Retinal pigment epithelial cell (primary cell): ENCODE results near the gene NT5C2.
"Not testable (repeated sequence)": the region's sequence is repeated elsewhere in the genome, so short reads cannot be mapped to it uniquely, and the experiment has no call there.

Experiments used
- DNase-seq: peaks from one replicate; pipeline ENCODE4 v3.0.0-alpha.2; 2010; ENCODE audit warnings: low read depth
- H3K4me3 ChIP-seq: 2 replicates; pipeline ENCODE4 v1.5.1; 2011; ENCODE audit warnings: mild to moderate bottlenecking, low read length, control low read depth, moderate library complexity
- TF ChIP-seq, protein P1 (sequence below): conservative IDR thresholded peaks from 2 replicates; pipeline ENCODE4 v1.5.1; 2011; ENCODE audit warnings: low read depth, low read length, control low read depth, inconsistent platforms

NT5C2 gene

DNA sequence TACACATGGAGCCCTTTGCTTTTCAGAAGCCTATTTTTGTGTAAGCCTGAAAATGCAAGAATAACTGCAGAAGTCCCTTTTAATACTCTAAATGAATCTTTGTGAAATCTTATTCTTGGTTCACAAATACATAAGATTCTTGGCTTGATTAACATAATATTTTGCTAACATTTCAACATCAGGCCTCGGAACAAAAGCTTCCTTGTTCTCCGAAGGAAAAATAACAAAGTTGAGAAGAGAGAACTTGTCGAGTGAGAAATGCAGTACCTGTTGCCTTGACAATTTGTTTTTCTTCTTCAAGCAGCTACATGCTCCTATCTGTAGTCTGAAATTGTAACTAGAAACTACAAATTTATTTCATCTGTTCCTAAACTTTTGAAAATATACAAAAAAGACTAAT, 8.5 kb downstream of the NT5C2 start:
- no peak overlapping the region for H3K4me3 ChIP-seq
- TF ChIP-seq, protein P1, sequence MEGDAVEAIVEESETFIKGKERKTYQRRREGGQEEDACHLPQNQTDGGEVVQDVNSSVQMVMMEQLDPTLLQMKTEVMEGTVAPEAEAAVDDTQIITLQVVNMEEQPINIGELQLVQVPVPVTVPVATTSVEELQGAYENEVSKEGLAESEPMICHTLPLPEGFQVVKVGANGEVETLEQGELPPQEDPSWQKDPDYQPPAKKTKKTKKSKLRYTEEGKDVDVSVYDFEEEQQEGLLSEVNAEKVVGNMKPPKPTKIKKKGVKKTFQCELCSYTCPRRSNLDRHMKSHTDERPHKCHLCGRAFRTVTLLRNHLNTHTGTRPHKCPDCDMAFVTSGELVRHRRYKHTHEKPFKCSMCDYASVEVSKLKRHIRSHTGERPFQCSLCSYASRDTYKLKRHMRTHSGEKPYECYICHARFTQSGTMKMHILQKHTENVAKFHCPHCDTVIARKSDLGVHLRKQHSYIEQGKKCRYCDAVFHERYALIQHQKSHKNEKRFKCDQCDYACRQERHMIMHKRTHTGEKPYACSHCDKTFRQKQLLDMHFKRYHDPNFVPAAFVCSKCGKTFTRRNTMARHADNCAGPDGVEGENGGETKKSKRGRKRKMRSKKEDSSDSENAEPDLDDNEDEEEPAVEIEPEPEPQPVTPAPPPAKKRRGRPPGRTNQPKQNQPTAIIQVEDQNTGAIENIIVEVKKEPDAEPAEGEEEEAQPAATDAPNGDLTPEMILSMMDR: no peak
- DNase-seq: peak; percentile 55

DNA sequence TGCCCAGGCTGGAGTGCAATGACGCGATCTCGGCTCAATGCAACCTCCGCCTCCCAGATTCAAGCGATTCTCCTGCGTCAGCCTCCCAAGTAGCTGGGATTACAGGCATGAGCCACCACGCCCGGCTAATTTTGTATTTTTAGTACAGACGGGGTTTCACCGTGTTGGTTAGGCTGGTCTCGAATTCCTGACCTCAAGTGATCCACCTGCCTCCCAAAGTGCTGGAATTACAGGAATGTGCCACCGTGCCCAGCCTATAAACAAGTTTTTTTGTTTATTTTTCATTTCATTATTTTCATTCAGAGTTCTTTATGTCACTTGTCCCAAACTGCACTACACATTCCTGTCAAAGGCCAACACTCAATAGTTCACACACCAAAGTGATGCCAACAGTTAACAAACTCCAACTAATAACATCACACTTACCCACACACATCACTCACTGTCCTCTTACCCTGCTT, 9.1 kb downstream of the NT5C2 start:
- not testable (repeated sequence) for H3K4me3 ChIP-seq, DNase-seq

- TF ChIP-seq, protein P1: no peak
- DNase-seq: no peak
- H3K4me3 ChIP-seq: no peak overlapping the region
Observed at GRCh38 chr10:103181244-103181643, 11.8 kb downstream of the NT5C2 start.

DNA sequence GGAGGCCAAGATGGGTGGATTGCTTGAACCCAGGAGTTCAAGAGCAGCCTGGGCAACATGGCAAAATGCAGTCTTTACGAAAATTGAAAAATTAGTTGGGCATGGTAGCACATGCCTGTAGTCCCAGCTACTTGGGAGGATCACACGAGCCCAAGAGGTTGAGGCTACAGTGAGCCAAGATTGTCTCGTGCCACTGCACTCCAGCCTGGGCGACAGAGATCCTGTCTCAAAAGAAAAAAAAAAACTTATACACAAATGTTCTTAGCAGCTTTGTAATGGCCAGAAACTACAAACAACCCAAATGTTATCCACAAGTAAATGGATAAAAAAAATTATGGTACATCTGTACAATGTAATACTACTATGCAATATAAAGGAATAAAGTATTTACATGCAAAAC, 12.6 kb downstream of the NT5C2 start:
- no peak overlapping the region for H3K4me3 ChIP-seq
- TF ChIP-seq, protein P1: no peak
- no peak for DNase-seq

- DNase-seq: no peak
- TF ChIP-seq, protein P1: no peak
- H3K4me3 ChIP-seq: no peak overlapping the region
Observed at GRCh38 chr10:103177123-103177522, 15.9 kb downstream of the NT5C2 start.

GRCh38 chr10:103175580-103176285, 17.3 kb downstream of the NT5C2 start:
- TF ChIP-seq, protein P1: no peak
- DNase-seq: no peak
- H3K4me3 ChIP-seq: no peak overlapping the region

GRCh38 chr10:103174324-103174723, 18.7 kb downstream of the NT5C2 start:
- not testable (repeated sequence) for DNase-seq, H3K4me3 ChIP-seq

GRCh38 chr10:103171278-103171677, 21.8 kb downstream of the NT5C2 start:
- H3K4me3 ChIP-seq: no peak overlapping the region
- DNase-seq: no peak
- TF ChIP-seq, protein P1: no peak
